NCI-H1105 (cell line): Measurements from ENCODE around the gene CNIH3.
"Not testable (repeated sequence)": the region's sequence is repeated elsewhere in the genome, so short reads cannot be mapped to it uniquely, and the experiment has no call there.

ENCODE experiments used
- DNase-seq: peaks from one replicate; lab custom pipeline; 2025; lab: John Stamatoyannopoulos, UW

Gene CNIH3

GRCh38 chr1:224687465-224687864, 71.3 kb downstream of the CNIH3 start:
- no peak for DNase-seq

- no peak for DNase-seq
Observed at GRCh38 chr1:224689374-224689773, 73.3 kb downstream of the CNIH3 start.

GRCh38 chr1:224690576-224690975, 74.5 kb downstream of the CNIH3 start:
- no peak for DNase-seq

DNA sequence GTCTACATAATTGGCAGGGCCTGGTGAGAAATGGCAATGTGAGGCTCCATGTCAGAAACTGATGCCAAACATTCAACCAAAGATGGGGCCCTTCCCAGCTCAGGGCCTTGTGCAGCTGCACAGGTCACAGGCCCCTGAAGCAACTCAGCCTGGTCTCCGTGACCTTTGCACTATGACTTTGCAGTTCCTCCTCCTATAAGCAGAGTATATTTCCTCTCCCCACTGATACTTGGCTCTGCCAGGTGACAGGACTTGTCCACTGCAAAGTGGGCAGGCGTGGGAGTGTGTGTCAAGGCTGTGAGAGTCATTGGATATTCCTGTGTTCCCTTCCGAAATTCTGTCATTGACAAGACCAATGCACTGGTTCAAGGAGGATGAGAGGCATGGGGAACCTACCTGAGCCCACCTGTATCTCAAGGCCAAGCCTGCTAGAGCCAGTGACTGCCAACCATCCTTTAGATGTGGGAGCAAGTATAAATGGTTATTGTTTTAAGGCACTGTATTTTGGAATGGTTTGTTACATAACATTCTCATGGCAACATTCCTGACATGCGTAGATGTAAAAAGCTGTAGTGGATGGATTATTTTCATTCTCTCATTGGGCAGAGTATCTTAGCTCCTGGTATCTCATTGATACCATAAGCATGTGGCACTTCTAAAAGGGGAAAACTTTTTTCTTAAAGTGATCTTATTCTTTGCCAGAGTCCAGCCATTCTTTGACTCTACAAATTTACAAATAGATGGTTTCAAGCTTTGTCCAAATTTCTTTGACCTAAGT, 75.2 kb downstream of the CNIH3 start:
- DNase-seq = no peak

DNA sequence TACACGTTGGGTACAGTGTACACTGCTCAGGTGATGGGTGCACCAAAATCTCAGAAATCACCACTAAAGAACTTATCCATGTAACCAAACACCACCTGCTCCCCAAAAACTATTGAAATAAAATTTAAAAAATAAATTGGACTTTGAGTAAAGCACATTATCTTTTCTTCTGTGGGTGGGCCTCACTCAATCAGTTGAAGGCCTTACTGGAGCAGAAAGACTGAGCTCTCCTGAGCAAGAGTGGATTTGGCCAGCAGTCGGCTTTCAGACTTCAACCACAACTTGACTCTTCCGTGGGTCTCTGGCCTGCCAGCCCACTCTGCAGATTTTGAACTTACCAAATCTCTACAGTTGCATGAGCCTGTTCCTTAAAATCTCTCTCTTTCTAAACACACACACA, 78.9 kb downstream of the CNIH3 start:
- no peak for DNase-seq

GRCh38 chr1:224696021-224696420, 79.9 kb downstream of the CNIH3 start:
- DNase-seq = no peak

DNA sequence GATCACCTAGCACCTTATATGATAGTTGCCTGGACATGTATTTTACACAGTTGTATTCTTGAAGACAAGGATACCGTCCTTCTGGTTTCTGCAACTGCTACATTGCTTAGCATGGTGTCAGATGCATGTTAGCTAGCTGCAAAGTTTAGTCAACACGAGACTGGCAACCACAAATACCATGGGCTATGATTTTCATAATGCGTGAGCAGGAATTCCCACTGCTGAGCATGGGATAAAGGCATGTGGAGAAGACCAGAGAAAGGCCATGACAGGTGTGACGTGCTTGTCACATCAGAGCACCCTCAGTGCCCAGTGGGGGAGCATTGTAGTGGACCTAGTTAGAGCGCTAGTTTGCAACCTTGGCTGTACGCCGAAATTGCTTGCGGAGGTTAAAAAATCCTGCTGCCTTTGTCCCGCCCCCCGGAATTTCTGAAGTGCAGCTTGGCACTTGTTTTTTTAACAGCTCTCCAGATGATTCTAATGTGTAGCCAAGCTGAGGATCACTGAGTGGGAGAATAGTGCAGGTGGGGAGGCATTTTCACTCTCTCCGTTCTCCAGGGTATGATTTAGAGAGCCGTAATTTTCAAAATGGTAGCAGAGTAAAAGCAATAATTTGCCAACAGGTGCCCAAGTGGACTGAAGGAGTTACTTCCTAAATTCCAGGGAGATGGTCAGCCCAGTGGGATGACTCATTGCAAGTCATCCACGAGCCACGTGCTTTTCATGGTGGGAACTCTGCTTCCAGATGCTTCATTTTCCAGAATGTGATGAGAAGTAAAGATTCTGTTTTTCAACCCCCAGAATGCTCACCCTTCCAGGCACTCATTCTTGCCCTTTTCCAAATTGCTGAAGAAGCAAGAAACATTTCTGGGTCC, 81.0 kb downstream of the CNIH3 start:
- peak; percentile 7 for DNase-seq

- no peak for DNase-seq
Observed at GRCh38 chr1:224698015-224698451, 81.9 kb downstream of the CNIH3 start.

GRCh38 chr1:224700918-224701531, 84.9 kb downstream of the CNIH3 start:
- DNase-seq = no peak

DNA sequence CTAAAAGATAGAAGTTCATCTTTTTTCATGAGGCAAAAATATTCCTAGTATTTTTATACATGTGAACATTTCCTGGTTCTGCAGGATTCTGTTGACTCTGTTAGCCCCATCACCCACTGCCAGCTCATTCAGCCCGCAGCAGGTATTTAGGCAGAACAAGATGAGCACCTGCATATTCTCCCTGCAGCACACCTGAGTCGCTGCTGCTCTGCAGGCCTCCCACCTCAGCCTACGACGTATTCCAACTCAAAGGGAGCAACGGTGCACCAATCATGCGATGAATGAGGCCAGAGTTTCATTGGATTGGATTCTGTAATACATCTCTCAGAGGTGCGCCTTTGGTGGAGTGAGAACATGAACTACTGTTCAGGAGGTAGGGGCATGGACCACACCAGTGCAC, 87.6 kb downstream of the CNIH3 start:
- DNase-seq = no peak

GRCh38 chr1:224704107-224704735, 88.1 kb downstream of the CNIH3 start:
- no peak for DNase-seq

- no peak for DNase-seq
Observed at GRCh38 chr1:224705578-224705977, 89.5 kb downstream of the CNIH3 start.

- no peak for DNase-seq
Observed at GRCh38 chr1:224707843-224708725, 92.0 kb downstream of the CNIH3 start.

- DNase-seq = no peak
Observed at GRCh38 chr1:224710196-224710595, 94.1 kb downstream of the CNIH3 start.

GRCh38 chr1:224711231-224711756, 95.2 kb downstream of the CNIH3 start:
- not testable (repeated sequence) for DNase-seq

DNA sequence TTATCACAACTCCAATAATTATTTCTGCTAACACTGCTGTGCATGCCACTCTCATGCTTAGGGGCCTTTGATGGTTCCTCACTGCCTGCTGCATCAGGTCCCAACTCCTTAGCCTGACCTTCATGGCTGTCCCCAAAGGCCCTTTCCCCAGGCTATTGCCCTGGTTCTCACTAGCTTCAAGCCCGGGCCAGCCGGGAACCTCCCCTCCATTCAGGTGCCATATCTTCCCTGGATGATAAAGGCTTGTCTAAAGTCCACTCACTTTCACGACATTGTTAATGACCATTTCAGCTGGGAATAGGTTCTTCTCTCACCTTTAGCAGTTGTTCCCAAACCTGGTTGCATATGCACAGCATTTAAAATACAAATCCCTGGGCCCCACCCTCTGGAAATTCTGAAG, 95.8 kb downstream of the CNIH3 start:
- no peak for DNase-seq

DNA sequence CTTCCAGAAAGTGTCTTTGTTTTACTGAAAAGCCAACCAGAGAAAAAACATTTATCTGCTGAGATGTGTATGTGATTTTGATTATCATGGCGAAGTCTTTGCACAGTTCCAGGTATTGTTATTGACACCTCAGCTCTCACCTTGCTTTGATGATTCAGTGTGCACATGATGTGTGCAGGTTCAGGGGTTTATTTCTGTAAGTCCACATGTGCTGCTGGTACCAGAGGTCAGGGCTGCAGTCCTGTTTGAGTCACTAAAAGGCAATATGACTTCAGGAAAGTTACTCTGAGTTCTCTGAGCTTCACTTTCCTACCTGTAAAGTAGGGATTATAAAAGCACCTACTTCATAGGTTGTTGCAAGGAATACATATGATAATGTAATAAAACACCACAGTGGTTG, 97.1 kb downstream of the CNIH3 start:
- DNase-seq = no peak

GRCh38 chr1:224714553-224714952, 98.4 kb downstream of the CNIH3 start:
- DNase-seq = no peak

GRCh38 chr1:224718470-224719053, 102.4 kb downstream of the CNIH3 start:
- no peak for DNase-seq

GRCh38 chr1:224719716-224720115, 103.6 kb downstream of the CNIH3 start:
- no peak for DNase-seq

GRCh38 chr1:224720216-224720615, 104.1 kb downstream of the CNIH3 start:
- DNase-seq = no peak
